Fibroblast of gingiva (primary cell): ENCODE data around the gene CMTM5.
"Not testable (repeated sequence)": the region's sequence is repeated elsewhere in the genome, so short reads cannot be mapped to it uniquely, and the experiment has no call there.

Experiments
- DNase-seq: peaks from one replicate; pipeline ENCODE4 v3.0.0-alpha.2; 2011; ENCODE audit warnings: low read depth

The CMTM5 gene

GRCh38 chr14:23414906-23415820, 38.3 kb downstream of the CMTM5 start:
- DNase-seq = no peak

- DNase-seq = no peak
These were observed 39.3 kb downstream of the CMTM5 start for GRCh38 chr14:23415821-23416778.

- DNase-seq = no peak
These were observed 40.0 kb downstream of the CMTM5 start for GRCh38 chr14:23416801-23417200.

- DNase-seq = not testable (repeated sequence)
These were observed 40.4 kb downstream of the CMTM5 start for GRCh38 chr14:23417269-23417668.

GRCh38 chr14:23418021-23418420, 41.2 kb downstream of the CMTM5 start:
- no peak for DNase-seq

- DNase-seq = not testable (repeated sequence)
These were observed 42.8 kb downstream of the CMTM5 start for GRCh38 chr14:23419646-23420045.

GRCh38 chr14:23421594-23421993, 44.7 kb downstream of the CMTM5 start:
- no peak for DNase-seq

GRCh38 chr14:23423657-23424056, 46.8 kb downstream of the CMTM5 start:
- DNase-seq = no peak

GRCh38 chr14:23425169-23425568, 48.3 kb downstream of the CMTM5 start:
- no peak for DNase-seq

- DNase-seq = not testable (repeated sequence)
These were observed 49.0 kb downstream of the CMTM5 start for GRCh38 chr14:23425798-23426197.

GRCh38 chr14:23428686-23429495, 52.0 kb downstream of the CMTM5 start:
- no peak for DNase-seq
